Right lobe of liver (tissue), 4 donors: ENCODE data around the gene MAP10.

Experiments
- CTCF ChIP-seq, 4 donors: fragments of 200-600 bp in 3 of 4; fragments of 450-650 bp in 1 of 4; IDR thresholded peaks; one replicate each; pipeline versions ENCODE4 v1.5.1 to v1.8.0; 2016 to 2022; ENCODE audit warnings: antibody characterized with exemption in 4 of 4, mild to moderate bottlenecking in 2 of 4
- POLR2A ChIP-seq: fragments of 450-650 bp; IDR thresholded peaks from one replicate; pipeline ENCODE4 v1.6.1; 2017; ENCODE audit warnings: antibody characterized with exemption, mild to moderate bottlenecking
- donor health status: DM: no; HTN: no; CAD: no.
- donor health status: DM: no; HTN: no; CAD: no.
- donor health status: DM: no; HTN: yes; CAD: no.

GRCh38 chr1:232834066-232834465 is 28.9 kb downstream of the MAP10 start:
- TF ChIP-seq CTCF (IDR thresholded peaks at IDR 0.05) (no peak), POLR2A (no peak)
